ENCODE results near the gene SND1.

SND1 gene

GRCh38 chr7:127946111-127946510, 294.1 kb downstream of the SND1 start:
- no peak for TF ChIP-seq CTCF (IDR thresholded peaks at IDR 0.05; ENCODE audit: low read depth, low read length, missing control alignments)
- H3K4me3 ChIP-seq (replicated peaks; ENCODE audit: low read depth, low read length), result no peak overlapping the region
- DNase-seq (ENCODE audit: extremely low read depth, low read depth), result no peak

DNA sequence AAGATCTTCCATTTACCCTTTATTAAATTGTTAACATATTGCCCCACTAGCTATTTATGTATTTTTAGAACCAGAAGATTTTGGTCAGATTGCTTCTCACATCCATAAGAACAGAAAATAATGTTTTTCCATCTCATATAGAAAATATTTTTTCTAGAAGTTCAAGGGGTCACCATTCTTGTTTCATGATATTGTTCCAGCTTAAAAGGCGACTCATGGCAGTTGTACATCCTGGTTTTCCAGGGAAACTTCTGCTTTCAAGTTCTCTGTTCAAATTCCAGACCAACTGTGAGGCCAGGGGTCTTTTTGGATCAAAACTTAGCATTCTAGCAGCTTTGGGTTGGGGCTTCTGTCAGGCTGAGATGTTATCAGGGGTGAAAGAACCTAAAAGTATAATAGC, 294.9 kb downstream of the SND1 start:
- DNase-seq (ENCODE audit: extremely low read depth, low read depth), result no peak
- no peak for TF ChIP-seq CTCF (IDR thresholded peaks at IDR 0.05; ENCODE audit: low read depth, low read length, missing control alignments)
- no peak overlapping the region for H3K4me3 ChIP-seq (replicated peaks; ENCODE audit: low read depth, low read length)

DNA sequence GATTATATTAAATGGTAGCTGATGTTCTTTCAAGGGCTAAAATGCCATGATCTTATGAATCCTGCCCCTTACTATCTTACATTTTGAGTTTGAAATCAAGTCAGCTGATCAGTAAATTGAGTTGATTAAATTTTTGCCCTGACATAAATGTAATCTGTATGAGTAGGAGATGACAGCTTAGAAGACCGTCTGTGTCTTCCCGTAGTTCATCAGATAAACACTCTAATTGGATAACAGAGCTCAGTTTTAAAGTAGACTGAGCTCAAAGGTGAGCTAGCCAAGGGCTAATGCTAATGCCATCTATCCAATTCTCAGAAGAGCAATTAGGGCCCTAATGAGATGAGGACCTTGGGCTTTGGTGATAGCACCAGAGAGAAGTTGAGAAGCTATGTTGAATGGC, 296.3 kb downstream of the SND1 start:
- no peak for DNase-seq (ENCODE audit: extremely low read depth, low read depth)
- TF ChIP-seq CTCF (IDR thresholded peaks at IDR 0.05; ENCODE audit: low read depth, low read length, missing control alignments), result no peak
- H3K4me3 ChIP-seq (replicated peaks; ENCODE audit: low read depth, low read length), result no peak overlapping the region

GRCh38 chr7:127948930-127949329, 296.9 kb downstream of the SND1 start:
- no peak for DNase-seq (ENCODE audit: extremely low read depth, low read depth)
- no peak overlapping the region for H3K4me3 ChIP-seq (replicated peaks; ENCODE audit: low read depth, low read length)
- TF ChIP-seq CTCF (IDR thresholded peaks at IDR 0.05; ENCODE audit: low read depth, low read length, missing control alignments), result no peak

- no peak overlapping the region for H3K4me3 ChIP-seq (replicated peaks; ENCODE audit: low read depth, low read length)
- no peak for DNase-seq (ENCODE audit: extremely low read depth, low read depth)
- no peak for TF ChIP-seq CTCF (IDR thresholded peaks at IDR 0.05; ENCODE audit: low read depth, low read length, missing control alignments)
Measured at GRCh38 chr7:127949769-127950222, 297.8 kb downstream of the SND1 start.

- no peak overlapping the region for H3K4me3 ChIP-seq (replicated peaks; ENCODE audit: low read depth, low read length)
- DNase-seq (ENCODE audit: extremely low read depth, low read depth), result no peak
- TF ChIP-seq CTCF (IDR thresholded peaks at IDR 0.05; ENCODE audit: low read depth, low read length, missing control alignments), result no peak
Measured at GRCh38 chr7:127950233-127950935, 298.4 kb downstream of the SND1 start.
